AG20443 (cell line): ENCODE results near the gene MLN.
"Not testable (repeated sequence)": the region's sequence is repeated elsewhere in the genome, so short reads cannot be mapped to it uniquely, and the experiment has no call there.

ENCODE experiments used
- DNase-seq: peaks from one replicate; pipeline ENCODE4 v3.0.0; 2012; ENCODE audit warnings: low spot score, mixed read lengths

Gene MLN

GRCh38 chr6:33834401-33835392 lies 30.9 kb upstream of the MLN start:
- DNase-seq, result no peak

GRCh38 chr6:33833599-33833998 lies 29.8 kb upstream of the MLN start:
- DNase-seq, result no peak

- DNase-seq, result not testable (repeated sequence)
Measured at GRCh38 chr6:33832831-33833230, 29.0 kb upstream of the MLN start.

- DNase-seq, result not testable (repeated sequence)
Measured at GRCh38 chr6:33831725-33832124, 27.9 kb upstream of the MLN start.

GRCh38 chr6:33830635-33831240 lies 26.9 kb upstream of the MLN start:
- no peak for DNase-seq

- DNase-seq, result no peak
Measured at GRCh38 chr6:33828764-33829731, 25.2 kb upstream of the MLN start.

- DNase-seq, result no peak
Measured at GRCh38 chr6:33828452-33828763, 24.6 kb upstream of the MLN start.

GRCh38 chr6:33827546-33828451 lies 24.0 kb upstream of the MLN start:
- DNase-seq, result no peak

GRCh38 chr6:33826537-33826936 lies 22.7 kb upstream of the MLN start:
- no peak for DNase-seq

- peak; percentile 49 for DNase-seq
Measured at GRCh38 chr6:33824461-33825154, 20.8 kb upstream of the MLN start.

GRCh38 chr6:33823806-33824205 lies 20.0 kb upstream of the MLN start:
- no peak for DNase-seq

GRCh38 chr6:33822575-33823395 lies 19.0 kb upstream of the MLN start:
- peak; percentile 57 for DNase-seq

- DNase-seq, result no peak
Measured at GRCh38 chr6:33820784-33821520, 17.1 kb upstream of the MLN start.

GRCh38 chr6:33820243-33820642 lies 16.4 kb upstream of the MLN start:
- DNase-seq, result peak; percentile 45

GRCh38 chr6:33819021-33819420 lies 15.2 kb upstream of the MLN start:
- DNase-seq, result no peak

- DNase-seq, result no peak
Measured at GRCh38 chr6:33818293-33818692, 14.5 kb upstream of the MLN start.

- no peak for DNase-seq
Measured at GRCh38 chr6:33817489-33817888, 13.7 kb upstream of the MLN start.

- DNase-seq, result no peak
Measured at GRCh38 chr6:33816911-33817310, 13.1 kb upstream of the MLN start.

- peak; percentile 48 for DNase-seq
Measured at GRCh38 chr6:33815854-33816253, 12.1 kb upstream of the MLN start.
